Measurements from ENCODE around the gene PTPRD.

The PTPRD gene

GRCh38 chr9:8456344-8456743 lies 2156.5 kb downstream of the PTPRD start:
- no peak overlapping the region for H3K27ac ChIP-seq (ENCODE audit: low read length)
- H3K4me1 ChIP-seq (ENCODE audit: control insufficient read depth, insufficient read depth, low read length), result no peaks in the 10 kb centered on the region
- no peak overlapping the region for H3K9ac ChIP-seq (ENCODE audit: low read length in 2 of 2)
- no peaks in the 10 kb centered on the region for H3K27me3 ChIP-seq (ENCODE audit: control insufficient read depth in 1 of 2, insufficient read depth in 2 of 2, low read length in 2 of 2)
- no peaks in the 10 kb centered on the region for H3K9me3 ChIP-seq (ENCODE audit: control insufficient read depth in 2 of 2, low read length in 2 of 2)
- H3K36me3 ChIP-seq (ENCODE audit: control insufficient read depth in 2 of 2, insufficient read depth in 2 of 2, low read length in 2 of 2), result no peaks in the 10 kb centered on the region
- H3K4me3 ChIP-seq (ENCODE audit: low read length in 2 of 2), result no peak overlapping the region

GRCh38 chr9:8450810-8451545 lies 2161.8 kb downstream of the PTPRD start:
- Histone ChIP-seq H3K27ac (ENCODE audit: low read length) (no peak overlapping the region), H3K4me1 (ENCODE audit: control insufficient read depth, insufficient read depth, low read length) (no peaks in the 10 kb centered on the region)

GRCh38 chr9:8448226-8448625 lies 2164.6 kb downstream of the PTPRD start:
- no peaks in the 10 kb centered on the region for H3K4me1 ChIP-seq (ENCODE audit: control insufficient read depth, insufficient read depth, low read length)
- H3K27ac ChIP-seq (ENCODE audit: low read length), result no peak overlapping the region
- no peak overlapping the region for H3K4me3 ChIP-seq (ENCODE audit: low read length in 2 of 2)
- no peaks in the 10 kb centered on the region for H3K36me3 ChIP-seq (ENCODE audit: control insufficient read depth in 2 of 2, insufficient read depth in 2 of 2, low read length in 2 of 2)
- no peaks in the 10 kb centered on the region for H3K9me3 ChIP-seq (ENCODE audit: control insufficient read depth in 2 of 2, low read length in 2 of 2)
- H3K9ac ChIP-seq (ENCODE audit: low read length in 2 of 2), result no peak overlapping the region
- no peaks in the 10 kb centered on the region for H3K27me3 ChIP-seq (ENCODE audit: control insufficient read depth in 1 of 2, insufficient read depth in 2 of 2, low read length in 2 of 2)

More at GRCh38 chr9:8450810-8451545, 2161.8 kb downstream of the PTPRD start:
- Histone ChIP-seq H3K27me3 (ENCODE audit: control insufficient read depth in 1 of 2, insufficient read depth in 2 of 2, low read length in 2 of 2) (no peaks in the 10 kb centered on the region), H3K36me3 (ENCODE audit: control insufficient read depth in 2 of 2, insufficient read depth in 2 of 2, low read length in 2 of 2) (no peaks in the 10 kb centered on the region), H3K9me3 (ENCODE audit: control insufficient read depth in 2 of 2, low read length in 2 of 2) (no peaks in the 10 kb centered on the region), H3K4me3 (ENCODE audit: low read length in 2 of 2) (no peak overlapping the region), H3K9ac (ENCODE audit: low read length in 2 of 2) (no peak overlapping the region)

- Histone ChIP-seq H3K27me3 (ENCODE audit: control insufficient read depth in 1 of 2, insufficient read depth in 2 of 2, low read length in 2 of 2) (no peaks in the 10 kb centered on the region), H3K4me1 (ENCODE audit: control insufficient read depth, insufficient read depth, low read length) (no peaks in the 10 kb centered on the region), H3K27ac (ENCODE audit: low read length) (no peak overlapping the region), H3K9me3 (ENCODE audit: control insufficient read depth in 2 of 2, low read length in 2 of 2) (no peaks in the 10 kb centered on the region), H3K36me3 (ENCODE audit: control insufficient read depth in 2 of 2, insufficient read depth in 2 of 2, low read length in 2 of 2) (no peaks in the 10 kb centered on the region), H3K9ac (ENCODE audit: low read length in 2 of 2) (no peak overlapping the region), H3K4me3 (ENCODE audit: low read length in 2 of 2) (no peak overlapping the region)
These were observed 2165.2 kb downstream of the PTPRD start for GRCh38 chr9:8447601-8448000.

GRCh38 chr9:8437876-8438275 lies 2174.9 kb downstream of the PTPRD start:
- H3K27me3 ChIP-seq (ENCODE audit: control insufficient read depth in 1 of 2, insufficient read depth in 2 of 2, low read length in 2 of 2), result no peaks in the 10 kb centered on the region
- no peaks in the 10 kb centered on the region for H3K9me3 ChIP-seq (ENCODE audit: control insufficient read depth in 2 of 2, low read length in 2 of 2)
- no peaks in the 10 kb centered on the region for H3K36me3 ChIP-seq (ENCODE audit: control insufficient read depth in 2 of 2, insufficient read depth in 2 of 2, low read length in 2 of 2)
- no peak overlapping the region for H3K4me3 ChIP-seq (ENCODE audit: low read length in 2 of 2)
- H3K9ac ChIP-seq (ENCODE audit: low read length in 2 of 2), result no peak overlapping the region
- no peak overlapping the region for H3K27ac ChIP-seq (ENCODE audit: low read length)
- no peaks in the 10 kb centered on the region for H3K4me1 ChIP-seq (ENCODE audit: control insufficient read depth, insufficient read depth, low read length)

GRCh38 chr9:8437259-8437658 lies 2175.5 kb downstream of the PTPRD start:
- no peak overlapping the region for H3K27ac ChIP-seq (ENCODE audit: low read length)
- no peaks in the 10 kb centered on the region for H3K4me1 ChIP-seq (ENCODE audit: control insufficient read depth, insufficient read depth, low read length)
- H3K36me3 ChIP-seq (ENCODE audit: control insufficient read depth in 2 of 2, insufficient read depth in 2 of 2, low read length in 2 of 2), result no peaks in the 10 kb centered on the region
- H3K9me3 ChIP-seq (ENCODE audit: control insufficient read depth in 2 of 2, low read length in 2 of 2), result no peaks in the 10 kb centered on the region
- H3K9ac ChIP-seq (ENCODE audit: low read length in 2 of 2), result no peak overlapping the region
- H3K27me3 ChIP-seq (ENCODE audit: control insufficient read depth in 1 of 2, insufficient read depth in 2 of 2, low read length in 2 of 2), result no peaks in the 10 kb centered on the region
- no peak overlapping the region for H3K4me3 ChIP-seq (ENCODE audit: low read length in 2 of 2)

- no peaks in the 10 kb centered on the region for H3K9me3 ChIP-seq (ENCODE audit: control insufficient read depth in 2 of 2, low read length in 2 of 2)
- no peak overlapping the region for H3K27ac ChIP-seq (ENCODE audit: low read length)
- no peak overlapping the region for H3K9ac ChIP-seq (ENCODE audit: low read length in 2 of 2)
- H3K27me3 ChIP-seq (ENCODE audit: control insufficient read depth in 1 of 2, insufficient read depth in 2 of 2, low read length in 2 of 2), result no peaks in the 10 kb centered on the region
- H3K4me3 ChIP-seq (ENCODE audit: low read length in 2 of 2), result no peak overlapping the region
- H3K4me1 ChIP-seq (ENCODE audit: control insufficient read depth, insufficient read depth, low read length), result no peaks in the 10 kb centered on the region
- no peaks in the 10 kb centered on the region for H3K36me3 ChIP-seq (ENCODE audit: control insufficient read depth in 2 of 2, insufficient read depth in 2 of 2, low read length in 2 of 2)
These were observed 2176.0 kb downstream of the PTPRD start for GRCh38 chr9:8436786-8437185.

- Histone ChIP-seq H3K4me1 (ENCODE audit: control insufficient read depth, insufficient read depth, low read length) (no peaks in the 10 kb centered on the region), H3K9ac (ENCODE audit: low read length in 2 of 2) (no peak overlapping the region), H3K27ac (ENCODE audit: low read length) (no peak overlapping the region)
These were observed 2178.2 kb downstream of the PTPRD start for GRCh38 chr9:8434621-8435020.

GRCh38 chr9:8432224-8432623 lies 2180.6 kb downstream of the PTPRD start:
- Histone ChIP-seq H3K9me3 (ENCODE audit: control insufficient read depth in 2 of 2, low read length in 2 of 2) (no peaks in the 10 kb centered on the region), H3K4me3 (ENCODE audit: low read length in 2 of 2) (no peak overlapping the region), H3K27me3 (ENCODE audit: control insufficient read depth in 1 of 2, insufficient read depth in 2 of 2, low read length in 2 of 2) (no peaks in the 10 kb centered on the region), H3K9ac (ENCODE audit: low read length in 2 of 2) (no peak overlapping the region), H3K27ac (ENCODE audit: low read length) (no peak overlapping the region), H3K4me1 (ENCODE audit: control insufficient read depth, insufficient read depth, low read length) (no peaks in the 10 kb centered on the region), H3K36me3 (ENCODE audit: control insufficient read depth in 2 of 2, insufficient read depth in 2 of 2, low read length in 2 of 2) (no peaks in the 10 kb centered on the region)

More at GRCh38 chr9:8434621-8435020, 2178.2 kb downstream of the PTPRD start:
- Histone ChIP-seq H3K4me3 (ENCODE audit: low read length in 2 of 2) (no peak overlapping the region), H3K27me3 (ENCODE audit: control insufficient read depth in 1 of 2, insufficient read depth in 2 of 2, low read length in 2 of 2) (no peaks in the 10 kb centered on the region), H3K36me3 (ENCODE audit: control insufficient read depth in 2 of 2, insufficient read depth in 2 of 2, low read length in 2 of 2) (no peaks in the 10 kb centered on the region), H3K9me3 (ENCODE audit: control insufficient read depth in 2 of 2, low read length in 2 of 2) (no peaks in the 10 kb centered on the region)

GRCh38 chr9:8431505-8431904 lies 2181.3 kb downstream of the PTPRD start:
- Histone ChIP-seq H3K4me1 (ENCODE audit: control insufficient read depth, insufficient read depth, low read length) (no peaks in the 10 kb centered on the region), H3K36me3 (ENCODE audit: control insufficient read depth in 2 of 2, insufficient read depth in 2 of 2, low read length in 2 of 2) (no peaks in the 10 kb centered on the region), H3K9me3 (ENCODE audit: control insufficient read depth in 2 of 2, low read length in 2 of 2) (no peaks in the 10 kb centered on the region)

GRCh38 chr9:8430945-8431344 lies 2181.9 kb downstream of the PTPRD start:
- H3K36me3 ChIP-seq (ENCODE audit: control insufficient read depth in 2 of 2, insufficient read depth in 2 of 2, low read length in 2 of 2), result no peaks in the 10 kb centered on the region
- H3K27me3 ChIP-seq (ENCODE audit: control insufficient read depth in 1 of 2, insufficient read depth in 2 of 2, low read length in 2 of 2), result no peaks in the 10 kb centered on the region
- H3K9me3 ChIP-seq (ENCODE audit: control insufficient read depth in 2 of 2, low read length in 2 of 2), result no peaks in the 10 kb centered on the region
- H3K4me1 ChIP-seq (ENCODE audit: control insufficient read depth, insufficient read depth, low read length), result no peaks in the 10 kb centered on the region
- no peak overlapping the region for H3K9ac ChIP-seq (ENCODE audit: low read length in 2 of 2)
- H3K27ac ChIP-seq (ENCODE audit: low read length), result no peak overlapping the region
- H3K4me3 ChIP-seq (ENCODE audit: low read length in 2 of 2), result no peak overlapping the region

More at GRCh38 chr9:8431505-8431904, 2181.3 kb downstream of the PTPRD start:
- H3K27me3 ChIP-seq (ENCODE audit: control insufficient read depth in 1 of 2, insufficient read depth in 2 of 2, low read length in 2 of 2), result no peaks in the 10 kb centered on the region
- no peak overlapping the region for H3K4me3 ChIP-seq (ENCODE audit: low read length in 2 of 2)
- H3K9ac ChIP-seq (ENCODE audit: low read length in 2 of 2), result no peak overlapping the region
- no peak overlapping the region for H3K27ac ChIP-seq (ENCODE audit: low read length)
